ENCODE results near the gene RIC1. TPM values are rescaled to one million over a fixed set of nuclear protein-coding genes. Genes with fewer than 3 reads are reported as not detected.

Gene RIC1
- total and polyA plus RNA-seq, 9 of the 15 experiments (the other 6 are each of a cell fraction or from before 2014, with no cell fraction given): 3.2 to 25.8 (median 15.0) TPM

DNA sequence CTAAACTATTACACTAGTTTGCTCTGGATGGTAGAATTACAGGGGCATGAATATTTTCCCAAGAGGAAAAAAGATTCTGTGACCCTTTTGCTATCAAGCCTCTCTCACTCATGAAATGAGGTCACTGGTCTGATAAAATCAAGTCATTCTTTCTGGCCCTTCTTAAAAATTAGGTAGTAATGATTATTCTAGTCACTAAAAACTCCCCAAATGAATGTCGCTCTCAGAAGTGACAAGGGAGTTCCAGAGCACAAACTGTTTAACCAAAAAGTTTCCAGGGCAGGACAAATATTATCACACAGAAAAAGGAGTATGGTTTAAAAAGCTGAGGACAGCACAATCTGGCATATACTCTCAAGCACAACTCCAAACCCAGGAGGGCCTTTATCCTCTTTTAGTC, 191.5 kb downstream of the RIC1 start:
- Histone ChIP-seq H2AFZ (ENCODE audit: low read depth, low read length) (no peak overlapping the region), H3K9me1 (ENCODE audit: control insufficient read depth, insufficient read depth, low read length) (no peaks in the 10 kb centered on the region), H4K20me1 (replicated peaks; ENCODE audit: control insufficient read depth, insufficient read depth, low read length) (0 out of 2 replicates have a peak, but pooled peaks cover 3% of the 10 kb centered on the region), H3K4me3 (no peak overlapping the region), H3K4me2 (ENCODE audit: insufficient read depth, low read length) (no peak overlapping the region), H3K36me3 (ENCODE audit: control insufficient read depth, insufficient read depth, low read length) (peaks cover 59% of the 10 kb centered on the region; the same call in 2 of the 3 replicates), H3K4me1 (replicated peaks in 1 of 2; ENCODE audit: control insufficient read depth in 2 of 2, insufficient read depth in 2 of 2, low read length in 2 of 2) (peaks cover 3 to 7% of the 10 kb centered on the region in 2 experiments; a peak in 3 of 5 replicates), H3K79me2 (ENCODE audit: control insufficient read depth, insufficient read depth, low read length) (no peaks in the 10 kb centered on the region; the same call in 1 of the 3 replicates), H3K9ac (ENCODE audit: insufficient read depth in 1 of 2, low read depth in 2 of 2, low read length in 2 of 2) (no peak overlapping the region), H3K9me3 (replicated peaks; ENCODE audit: control insufficient read depth, insufficient read depth, low read depth, low read length) (no peaks in the 10 kb centered on the region), H3K27ac (ENCODE audit: extremely low read depth, low read depth, low read length) (no peak overlapping the region), H3K27me3 (ENCODE audit: control insufficient read depth in 2 of 2, insufficient read depth in 2 of 2, low read length in 2 of 2) (no peaks in the 10 kb centered on the region)
- no peak for FAIRE-seq
- ChIA-PET CTCF (ENCODE audit: low intra/inter-chr PET ratio) (no interaction called here), POLR2A (interaction anchor here (1.0 kb wide), 1 partner anchor 12 kb away, joined by 3 read pairs; no protein-coding TSS in a partner anchor)
- BruUV-seq (replicated peaks): no TSS peak
- in situ Hi-C loops (cut with MboI): no loop called here
- TF ChIP-seq, protein P1, sequence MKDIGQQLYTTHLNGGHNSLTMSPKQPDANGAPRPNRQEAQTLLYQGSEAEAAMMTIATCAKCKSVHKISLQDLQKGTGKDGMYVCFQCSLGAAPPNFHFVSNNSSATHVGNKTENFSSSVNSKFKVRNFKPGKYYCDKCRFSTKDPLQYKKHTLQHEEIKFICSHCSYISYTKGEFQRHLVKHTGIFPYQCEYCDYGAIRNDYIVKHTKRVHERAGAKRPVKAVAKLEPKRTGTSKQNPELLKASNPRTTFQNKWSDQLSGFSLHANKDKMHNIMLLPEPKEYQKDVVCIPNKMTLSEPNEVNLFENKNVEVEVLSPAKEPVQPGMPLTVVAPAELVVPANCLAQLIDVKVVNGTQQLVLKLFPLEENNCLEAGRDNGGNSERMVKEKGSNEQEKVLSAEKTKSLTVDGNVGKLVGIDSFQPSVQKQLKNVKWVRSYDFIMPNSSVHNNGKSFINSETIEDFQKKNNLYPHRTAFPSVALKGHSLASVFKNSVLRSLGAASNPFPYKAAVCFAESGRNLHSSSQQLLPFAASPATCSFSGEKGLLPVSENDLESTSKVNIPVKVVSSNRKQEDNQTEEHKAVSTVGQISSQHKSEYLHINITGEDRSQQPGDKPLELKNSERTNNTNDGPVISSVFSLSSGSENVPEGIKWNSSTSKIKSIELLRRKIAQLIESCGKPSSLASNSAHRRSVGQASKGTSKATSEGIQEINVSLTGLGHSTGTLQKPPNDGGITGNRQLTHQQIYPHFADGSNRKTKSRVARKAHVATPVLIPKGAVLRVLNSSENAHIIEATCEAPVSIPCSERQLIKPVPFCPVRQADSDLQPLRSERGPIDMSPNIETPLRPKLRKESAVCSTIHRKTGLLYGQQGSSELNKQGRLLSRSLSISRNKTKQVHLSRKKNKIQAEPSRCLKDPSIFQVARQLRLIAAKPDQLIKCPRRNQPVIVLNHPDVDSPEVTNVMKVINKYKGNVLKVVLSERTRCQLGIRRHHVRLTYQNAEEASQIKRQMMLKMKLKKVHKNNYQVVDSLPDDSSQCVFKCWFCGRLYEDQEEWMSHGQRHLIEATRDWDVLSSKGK (CRISPR knock-in tag; IDR thresholded peaks at IDR 0.05): no peak
- 100% methylated on average over 1 of the region's 1 CpG for WGBS (ENCODE audit: insufficient coverage, low coverage, missing lambda C conversion rate)
- intact Hi-C loops (cut with micrococcal nuclease): no loop called here
- ATAC-seq: no peak
- no peak for DNase-seq (ENCODE audit: extremely low read depth in 1 of 4, low spot score in 3 of 4)
